Measurements from ENCODE around the gene ANKFN1.

ANKFN1 gene

GRCh38 chr17:56489980-56490379, 336.7 kb downstream of the ANKFN1 start:
- no peaks in the 10 kb centered on the region for H3F3A ChIP-seq (ENCODE audit: insufficient read depth, low read length)

GRCh38 chr17:56495556-56495955, 342.3 kb downstream of the ANKFN1 start:
- no peak overlapping the region for H3K9ac ChIP-seq (ENCODE audit: low read length)
- no peak overlapping the region for H2AFZ ChIP-seq (ENCODE audit: low read length)
- no peak for DNase-seq
- no peaks in the 10 kb centered on the region for H4K20me1 ChIP-seq (ENCODE audit: insufficient read depth, low read length)
- H3K27me3 ChIP-seq (replicated peaks; ENCODE audit: insufficient read depth, low read length), result no peaks in the 10 kb centered on the region
- no peaks in the 10 kb centered on the region for H3F3A ChIP-seq (ENCODE audit: insufficient read depth, low read length)
- H3K36me3 ChIP-seq (replicated peaks; ENCODE audit: insufficient read depth, low read length), result no peaks in the 10 kb centered on the region
- no peak overlapping the region for H3K4me2 ChIP-seq (ENCODE audit: low read depth, low read length)
- no peak overlapping the region for H3K4me3 ChIP-seq (ENCODE audit: low read length)
- no peaks in the 10 kb centered on the region for H3K9me3 ChIP-seq (replicated peaks; ENCODE audit: insufficient read depth, low read length)
- no peaks in the 10 kb centered on the region for H3K4me1 ChIP-seq (ENCODE audit: low read length)
- no peaks in the 10 kb centered on the region for H3K9me2 ChIP-seq (replicated peaks; ENCODE audit: insufficient read depth, low read length)
- TF ChIP-seq, protein P1, sequence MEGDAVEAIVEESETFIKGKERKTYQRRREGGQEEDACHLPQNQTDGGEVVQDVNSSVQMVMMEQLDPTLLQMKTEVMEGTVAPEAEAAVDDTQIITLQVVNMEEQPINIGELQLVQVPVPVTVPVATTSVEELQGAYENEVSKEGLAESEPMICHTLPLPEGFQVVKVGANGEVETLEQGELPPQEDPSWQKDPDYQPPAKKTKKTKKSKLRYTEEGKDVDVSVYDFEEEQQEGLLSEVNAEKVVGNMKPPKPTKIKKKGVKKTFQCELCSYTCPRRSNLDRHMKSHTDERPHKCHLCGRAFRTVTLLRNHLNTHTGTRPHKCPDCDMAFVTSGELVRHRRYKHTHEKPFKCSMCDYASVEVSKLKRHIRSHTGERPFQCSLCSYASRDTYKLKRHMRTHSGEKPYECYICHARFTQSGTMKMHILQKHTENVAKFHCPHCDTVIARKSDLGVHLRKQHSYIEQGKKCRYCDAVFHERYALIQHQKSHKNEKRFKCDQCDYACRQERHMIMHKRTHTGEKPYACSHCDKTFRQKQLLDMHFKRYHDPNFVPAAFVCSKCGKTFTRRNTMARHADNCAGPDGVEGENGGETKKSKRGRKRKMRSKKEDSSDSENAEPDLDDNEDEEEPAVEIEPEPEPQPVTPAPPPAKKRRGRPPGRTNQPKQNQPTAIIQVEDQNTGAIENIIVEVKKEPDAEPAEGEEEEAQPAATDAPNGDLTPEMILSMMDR (IDR thresholded peaks at IDR 0.05; ENCODE audit: low read length), result no peak
- TF ChIP-seq EZH2 (optimal IDR thresholded peaks at IDR 0.05; ENCODE audit: low read depth, low read length), result no peak
- no peaks in the 10 kb centered on the region for H3K79me2 ChIP-seq (ENCODE audit: low read length)
- no peak overlapping the region for H3K27ac ChIP-seq (ENCODE audit: low read length)

More at GRCh38 chr17:56489980-56490379, 336.7 kb downstream of the ANKFN1 start:
- no peaks in the 10 kb centered on the region for H3K79me2 ChIP-seq (ENCODE audit: low read length)
- no peak overlapping the region for H2AFZ ChIP-seq (ENCODE audit: low read length)
- no peaks in the 10 kb centered on the region for H3K27me3 ChIP-seq (replicated peaks; ENCODE audit: insufficient read depth, low read length)
- no peaks in the 10 kb centered on the region for H3K36me3 ChIP-seq (replicated peaks; ENCODE audit: insufficient read depth, low read length)
- H3K27ac ChIP-seq (ENCODE audit: low read length), result no peak overlapping the region
- H3K4me3 ChIP-seq (ENCODE audit: low read length), result no peak overlapping the region
- DNase-seq, result no peak
- no peaks in the 10 kb centered on the region for H3K4me1 ChIP-seq (ENCODE audit: low read length)
- no peaks in the 10 kb centered on the region for H3K9me2 ChIP-seq (replicated peaks; ENCODE audit: insufficient read depth, low read length)
- H4K20me1 ChIP-seq (ENCODE audit: insufficient read depth, low read length), result no peaks in the 10 kb centered on the region
- TF ChIP-seq EZH2phosphoT487 (IDR thresholded peaks at IDR 0.05; ENCODE audit: low read length), result no peak
- TF ChIP-seq, protein P1 (IDR thresholded peaks at IDR 0.05; ENCODE audit: low read length), result no peak
- no peak for TF ChIP-seq EZH2 (optimal IDR thresholded peaks at IDR 0.05; ENCODE audit: low read depth, low read length)
- H3K9me3 ChIP-seq (replicated peaks; ENCODE audit: insufficient read depth, low read length), result no peaks in the 10 kb centered on the region
- no peak overlapping the region for H3K9ac ChIP-seq (ENCODE audit: low read length)
- no peak overlapping the region for H3K4me2 ChIP-seq (ENCODE audit: low read depth, low read length)

DNA sequence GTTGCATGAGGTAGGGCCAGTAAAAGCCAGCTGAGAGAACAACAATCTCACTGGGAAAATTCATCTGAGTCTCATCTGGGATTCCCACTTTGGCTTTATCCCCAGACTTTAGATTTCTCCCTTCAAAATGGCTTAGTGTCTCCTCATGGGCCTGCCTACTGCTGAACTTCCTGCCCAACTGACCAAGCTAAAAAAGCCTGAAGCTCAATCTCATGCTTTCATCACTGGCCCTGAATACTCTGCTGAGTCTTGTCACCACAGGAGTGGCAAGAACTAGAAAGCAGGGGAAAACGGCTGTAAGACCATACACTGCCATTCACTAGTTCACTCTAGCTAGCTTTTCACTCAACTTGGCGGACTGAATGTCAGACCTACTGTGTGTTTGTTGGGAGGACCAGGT, 343.9 kb downstream of the ANKFN1 start:
- Histone ChIP-seq H2AFZ (ENCODE audit: low read length) (no peak overlapping the region), H3K4me1 (ENCODE audit: low read length) (no peaks in the 10 kb centered on the region), H3K4me3 (ENCODE audit: low read length) (no peak overlapping the region), H3K36me3 (replicated peaks; ENCODE audit: insufficient read depth, low read length) (no peaks in the 10 kb centered on the region), H4K20me1 (ENCODE audit: insufficient read depth, low read length) (no peaks in the 10 kb centered on the region), H3K4me2 (ENCODE audit: low read depth, low read length) (no peak overlapping the region), H3K9ac (ENCODE audit: low read length) (no peak overlapping the region), H3K9me2 (replicated peaks; ENCODE audit: insufficient read depth, low read length) (no peaks in the 10 kb centered on the region), H3K9me3 (replicated peaks; ENCODE audit: insufficient read depth, low read length) (no peaks in the 10 kb centered on the region), H3F3A (ENCODE audit: insufficient read depth, low read length) (no peaks in the 10 kb centered on the region), H3K27me3 (replicated peaks; ENCODE audit: insufficient read depth, low read length) (no peaks in the 10 kb centered on the region), H3K79me2 (ENCODE audit: low read length) (no peaks in the 10 kb centered on the region), H3K27ac (ENCODE audit: low read length) (no peak overlapping the region)
- TF ChIP-seq, protein P1 (IDR thresholded peaks at IDR 0.05; ENCODE audit: low read length), result no peak
- TF ChIP-seq EZH2 (optimal IDR thresholded peaks at IDR 0.05; ENCODE audit: low read depth, low read length) (no peak), EZH2phosphoT487 (IDR thresholded peaks at IDR 0.05; ENCODE audit: low read length) (no peak)
- DNase-seq, result no peak

All from MM.1S (cell line).